HG03280 (cell line): ENCODE results near the gene CLCF1.
"Not testable (repeated sequence)": the region's sequence is repeated elsewhere in the genome, so short reads cannot be mapped to it uniquely, and the experiment has no call there.

Source experiments
- ATAC-seq: cut with Tn5 transposase; IDR thresholded peaks from one replicate; pipeline ENCODE4 v1.9.1; 2021; ENCODE audit warnings: mild to moderate bottlenecking, moderate library complexity; ENCODE audit not compliant: unreplicated experiment

Gene CLCF1

GRCh38 chr11:67409261-67409666, 35.9 kb upstream of the CLCF1 start:
- no peak for ATAC-seq

- ATAC-seq = no peak
These were observed 35.2 kb upstream of the CLCF1 start for GRCh38 chr11:67408437-67409200.

- no peak for ATAC-seq
These were observed 34.3 kb upstream of the CLCF1 start for GRCh38 chr11:67407688-67408163.

GRCh38 chr11:67406969-67407687, 33.7 kb upstream of the CLCF1 start:
- ATAC-seq = no peak

GRCh38 chr11:67406420-67406968, 33.1 kb upstream of the CLCF1 start:
- no peak for ATAC-seq

- no peak for ATAC-seq
These were observed 32.4 kb upstream of the CLCF1 start for GRCh38 chr11:67405688-67406339.

- ATAC-seq = no peak
These were observed 31.8 kb upstream of the CLCF1 start for GRCh38 chr11:67405196-67405567.

GRCh38 chr11:67404515-67405195, 31.3 kb upstream of the CLCF1 start:
- no peak for ATAC-seq

- not testable (repeated sequence) for ATAC-seq
These were observed 29.7 kb upstream of the CLCF1 start for GRCh38 chr11:67403085-67403484.

- ATAC-seq = not testable (repeated sequence)
These were observed 28.9 kb upstream of the CLCF1 start for GRCh38 chr11:67402192-67402839.

- peak; percentile 65 for ATAC-seq
These were observed 28.2 kb upstream of the CLCF1 start, which contains the start of gene PPP1CA for GRCh38 chr11:67401495-67402191. Gene PPP1CA, minus strand, starts transcription at chr11:67401858. Its CDS starts 76 bp downstream, at chr11:67401782.

- no peak for ATAC-seq
These were observed 27.6 kb upstream of the CLCF1 start for GRCh38 chr11:67400942-67401494.

- ATAC-seq = no peak
These were observed 27.0 kb upstream of the CLCF1 start for GRCh38 chr11:67400251-67400941.

- no peak for ATAC-seq
These were observed 25.5 kb upstream of the CLCF1 start for GRCh38 chr11:67398661-67399563.

GRCh38 chr11:67397986-67398660, 24.7 kb upstream of the CLCF1 start:
- no peak for ATAC-seq

GRCh38 chr11:67397536-67397935, 24.1 kb upstream of the CLCF1 start:
- no peak for ATAC-seq
